RPMI8226 (cell line): ENCODE measurements around the gene ALDH1A1.
"Not testable (repeated sequence)": the region's sequence is repeated elsewhere in the genome, so short reads cannot be mapped to it uniquely, and the experiment has no call there.

Experiments
- DNase-seq: peaks from one replicate; pipeline ENCODE4 v3.0.0-alpha.2; 2015

Gene ALDH1A1

GRCh38 chr9:72891043-72891442 lies 61.8 kb downstream of the ALDH1A1 start:
- DNase-seq: no peak

GRCh38 chr9:72888943-72889342 lies 63.9 kb downstream of the ALDH1A1 start:
- DNase-seq: no peak

GRCh38 chr9:72888067-72888466 lies 64.8 kb downstream of the ALDH1A1 start:
- DNase-seq: no peak

- DNase-seq: no peak
These were observed 66.5 kb downstream of the ALDH1A1 start for GRCh38 chr9:72886386-72886785.

- no peak for DNase-seq
These were observed 68.3 kb downstream of the ALDH1A1 start for GRCh38 chr9:72884508-72884907.

- no peak for DNase-seq
These were observed 69.0 kb downstream of the ALDH1A1 start for GRCh38 chr9:72883875-72884274.

GRCh38 chr9:72882117-72882775 lies 70.6 kb downstream of the ALDH1A1 start:
- DNase-seq: no peak

GRCh38 chr9:72880821-72881220 lies 72.0 kb downstream of the ALDH1A1 start:
- no peak for DNase-seq

GRCh38 chr9:72875221-72875620 lies 77.6 kb downstream of the ALDH1A1 start:
- no peak for DNase-seq

GRCh38 chr9:72874344-72874743 lies 78.5 kb downstream of the ALDH1A1 start:
- no peak for DNase-seq

- DNase-seq: no peak
These were observed 79.4 kb downstream of the ALDH1A1 start for GRCh38 chr9:72873456-72873855.

GRCh38 chr9:72872718-72873117 lies 80.1 kb downstream of the ALDH1A1 start:
- no peak for DNase-seq

- no peak for DNase-seq
These were observed 81.2 kb downstream of the ALDH1A1 start for GRCh38 chr9:72871685-72872084.

GRCh38 chr9:72864327-72864726 lies 88.5 kb downstream of the ALDH1A1 start:
- DNase-seq: no peak

GRCh38 chr9:72863456-72864094 lies 89.3 kb downstream of the ALDH1A1 start:
- no peak for DNase-seq

GRCh38 chr9:72862788-72863187 lies 90.1 kb downstream of the ALDH1A1 start:
- DNase-seq: not testable (repeated sequence)

- no peak for DNase-seq
These were observed 94.6 kb downstream of the ALDH1A1 start for GRCh38 chr9:72858089-72858912.

- DNase-seq: no peak
These were observed 95.2 kb downstream of the ALDH1A1 start for GRCh38 chr9:72857624-72857996.

GRCh38 chr9:72856972-72857623 lies 95.8 kb downstream of the ALDH1A1 start:
- peak; percentile 38 for DNase-seq

GRCh38 chr9:72855890-72856523 lies 96.8 kb downstream of the ALDH1A1 start:
- DNase-seq: no peak

- DNase-seq: no peak
These were observed 97.5 kb downstream of the ALDH1A1 start for GRCh38 chr9:72855321-72855720.
